ENCODE results near the gene ADCY7.

DNA sequence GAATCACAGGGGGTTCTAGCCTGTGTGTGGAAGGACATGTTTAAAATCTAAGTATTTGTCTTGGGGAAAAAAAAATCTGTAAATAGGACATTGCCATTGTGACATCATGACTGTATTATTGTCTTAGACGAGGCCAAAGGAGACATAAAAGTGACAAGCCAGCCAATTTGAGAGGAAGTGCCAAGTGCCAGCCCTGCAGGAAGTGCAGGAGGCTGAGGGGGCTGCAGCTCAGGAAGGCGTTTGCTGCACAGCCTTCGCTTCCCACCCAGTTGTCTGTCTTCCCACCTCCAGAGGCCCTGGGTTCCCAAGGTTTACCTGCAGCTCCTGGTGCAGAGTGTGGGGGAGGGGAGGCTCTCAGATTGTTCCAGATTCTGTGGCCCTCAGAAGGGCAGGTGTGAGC lies 1.3 kb downstream of the ADCY7 start:
- TF ChIP-seq EZH2 (IDR thresholded peaks at IDR 0.05; ENCODE audit: borderline replicate concordance) = no peak
- TF ChIP-seq, protein P1, sequence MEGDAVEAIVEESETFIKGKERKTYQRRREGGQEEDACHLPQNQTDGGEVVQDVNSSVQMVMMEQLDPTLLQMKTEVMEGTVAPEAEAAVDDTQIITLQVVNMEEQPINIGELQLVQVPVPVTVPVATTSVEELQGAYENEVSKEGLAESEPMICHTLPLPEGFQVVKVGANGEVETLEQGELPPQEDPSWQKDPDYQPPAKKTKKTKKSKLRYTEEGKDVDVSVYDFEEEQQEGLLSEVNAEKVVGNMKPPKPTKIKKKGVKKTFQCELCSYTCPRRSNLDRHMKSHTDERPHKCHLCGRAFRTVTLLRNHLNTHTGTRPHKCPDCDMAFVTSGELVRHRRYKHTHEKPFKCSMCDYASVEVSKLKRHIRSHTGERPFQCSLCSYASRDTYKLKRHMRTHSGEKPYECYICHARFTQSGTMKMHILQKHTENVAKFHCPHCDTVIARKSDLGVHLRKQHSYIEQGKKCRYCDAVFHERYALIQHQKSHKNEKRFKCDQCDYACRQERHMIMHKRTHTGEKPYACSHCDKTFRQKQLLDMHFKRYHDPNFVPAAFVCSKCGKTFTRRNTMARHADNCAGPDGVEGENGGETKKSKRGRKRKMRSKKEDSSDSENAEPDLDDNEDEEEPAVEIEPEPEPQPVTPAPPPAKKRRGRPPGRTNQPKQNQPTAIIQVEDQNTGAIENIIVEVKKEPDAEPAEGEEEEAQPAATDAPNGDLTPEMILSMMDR (IDR thresholded peaks at IDR 0.05; ENCODE audit: poor library complexity) = no peak
